CD4-positive, alpha-beta memory T cell (primary cell): ENCODE results near the gene CLASP2. TPM values are rescaled to one million over a fixed set of nuclear protein-coding genes. Genes with fewer than 3 reads are reported as not detected.

Source experiments
- CTCF ChIA-PET: fragments of 350-600 bp; sonication (Branson Sonifier 250); formaldehyde crosslinking; loops from one replicate; lab custom pipeline; 2021; ENCODE audit warnings: inconsistent platforms; ENCODE audit not compliant: partially characterized antibody; lab: Charles Lee
- POLR2A ChIA-PET: fragments of 350-600 bp; sonication (Branson Sonifier 250); formaldehyde crosslinking; loops from one replicate; lab custom pipeline; 2021; ENCODE audit not compliant: partially characterized antibody; lab: Charles Lee
- DNase-seq, 5 donors: peaks; one replicate each; pipeline versions ENCODE4 v3.0.0 to v3.0.0-alpha.2; 2020 to 2022; ENCODE audit warnings: mixed read lengths in 1 of 5
- H3K27ac ChIP-seq: one replicate; pipeline ENCODE4 v1.7.0; 2013; ENCODE audit warnings: low read depth, low read length
- H3K27me3 ChIP-seq: 2 replicates; pipeline ENCODE4 v1.7.0; 2013; ENCODE audit warnings: mild to moderate bottlenecking, low read length, moderate library complexity; ENCODE audit not compliant: insufficient read depth
- H3K36me3 ChIP-seq: 2 replicates; pipeline ENCODE4 v1.7.0; 2013; ENCODE audit warnings: mild to moderate bottlenecking, low read length, moderate library complexity; ENCODE audit not compliant: insufficient read depth
- H3K4me1 ChIP-seq: 2 replicates; pipeline ENCODE4 v1.7.0; 2013; ENCODE audit warnings: mild to moderate bottlenecking, low read length, moderate library complexity; ENCODE audit not compliant: insufficient read depth
- H3K4me3 ChIP-seq, 2 donors: one replicate each; pipeline ENCODE4 v1.7.0; 2013; ENCODE audit warnings: low read length in 2 of 2, mild to moderate bottlenecking in 1 of 2
- H3K9me3 ChIP-seq, 2 donors: one replicate each; pipeline ENCODE4 v1.7.0; 2013; ENCODE audit warnings: low read length in 2 of 2, control low read depth in 1 of 2; ENCODE audit not compliant: control insufficient read depth in 1 of 2
- H3K27ac Mint-ChIP-seq, 7 donors: one replicate each; pipeline ENCODE4 v1.8.0; 2020 to 2021; ENCODE audit warnings: mixed read lengths in 7 of 7, mild to moderate bottlenecking in 6 of 7, inconsistent platforms in 3 of 7, moderate library complexity in 3 of 7
- H3K27me3 Mint-ChIP-seq, 2 donors: one replicate each; pipeline ENCODE4 v1.8.0; 2020 to 2021; ENCODE audit warnings: mixed read lengths in 2 of 2
- H3K36me3 Mint-ChIP-seq, 2 donors: one replicate each; pipeline ENCODE4 v1.8.0; 2020 to 2021; ENCODE audit warnings: mixed read lengths in 2 of 2, inconsistent platforms in 1 of 2, mild to moderate bottlenecking in 1 of 2
- H3K4me1 Mint-ChIP-seq, 4 donors: one replicate each; pipeline ENCODE4 v1.8.0; 2020 to 2021; ENCODE audit warnings: mixed read lengths in 4 of 4, mild to moderate bottlenecking in 1 of 4
- H3K4me3 Mint-ChIP-seq, 8 donors: one replicate each; pipeline ENCODE4 v1.8.0; 2020 to 2021; ENCODE audit warnings: mixed read lengths in 8 of 8, mild to moderate bottlenecking in 7 of 8, moderate library complexity in 6 of 8, inconsistent platforms in 3 of 8
- H3K9me3 Mint-ChIP-seq, 8 donors: one replicate each; pipeline ENCODE4 v1.8.0; 2020 to 2021; ENCODE audit warnings: mixed read lengths in 8 of 8, mild to moderate bottlenecking in 5 of 8, inconsistent platforms in 3 of 8, moderate library complexity in 1 of 8
- intact Hi-C: fragments of 100-400 bp; cut with micrococcal nuclease; formaldehyde crosslinking; loops from one replicate; pipeline ENCODE4 v1.15.1; 2023
- polyA plus RNA-seq, 2 donors: library from polyadenylated mRNA; unstranded; fragments of 300-500 nt; fragmentation: Illumina TruSeq; gene quantifications; one replicate each; pipeline ENCODE4 v1.2.3, GENCODE V29; 2021
- total RNA-seq, 2 experiments: library from RNA; stranded (reverse); gene quantifications; one replicate each; pipeline ENCODE4 v1.2.3, GENCODE V29; 2021

CLASP2 gene
- total and polyA plus RNA-seq, 4 experiments from 2014 or later, result 9.0 to 63.0 (median 41.1) TPM

DNA sequence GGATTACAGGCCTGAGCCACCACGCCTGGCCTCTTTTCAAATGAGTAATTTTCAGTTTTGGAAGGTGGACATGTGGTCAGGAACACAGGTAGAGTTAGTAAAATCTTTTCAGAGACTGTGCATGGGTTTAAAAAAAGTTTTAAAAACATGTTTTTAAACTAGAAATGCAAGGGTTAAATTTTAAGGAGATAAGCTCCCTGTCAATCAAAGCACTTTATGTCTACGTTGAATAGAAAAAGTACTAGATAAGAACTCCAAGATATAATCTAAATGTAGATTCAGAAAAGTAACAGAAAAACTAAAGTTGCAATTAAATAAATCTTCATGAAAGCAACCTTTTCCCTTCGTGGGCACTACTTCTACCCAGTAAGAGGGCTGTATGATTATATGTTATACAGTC, 131.7 kb downstream of the CLASP2 start:
- Mint-ChIP-seq H3K9me3 (no peaks in the 10 kb centered on the region), H3K4me1 (no peaks in the 10 kb centered on the region), H3K36me3 (peaks cover 34 to 46% of the 10 kb centered on the region in 2 donors), H3K4me3 (no peak overlapping the region), H3K27me3 (no peaks in the 10 kb centered on the region), H3K27ac (peak overlapping the region in 1 of 7 donors; percentile 62)
- CTCF ChIA-PET, result no interaction called here
- Histone ChIP-seq H3K27ac (no peak overlapping the region), H3K36me3 (no peaks in the 10 kb centered on the region), H3K9me3 (no peaks in the 10 kb centered on the region), H3K4me1 (no peaks in the 10 kb centered on the region), H3K27me3 (no peaks in the 10 kb centered on the region), H3K4me3 (no peak overlapping the region)
- intact Hi-C loops, result no loop called here
- POLR2A ChIA-PET, result interaction anchor here (1.1 kb wide), 1 partner anchor 148 kb away, joined by 3 read pairs; no protein-coding TSS in a partner anchor
- DNase-seq, result no peak

DNA sequence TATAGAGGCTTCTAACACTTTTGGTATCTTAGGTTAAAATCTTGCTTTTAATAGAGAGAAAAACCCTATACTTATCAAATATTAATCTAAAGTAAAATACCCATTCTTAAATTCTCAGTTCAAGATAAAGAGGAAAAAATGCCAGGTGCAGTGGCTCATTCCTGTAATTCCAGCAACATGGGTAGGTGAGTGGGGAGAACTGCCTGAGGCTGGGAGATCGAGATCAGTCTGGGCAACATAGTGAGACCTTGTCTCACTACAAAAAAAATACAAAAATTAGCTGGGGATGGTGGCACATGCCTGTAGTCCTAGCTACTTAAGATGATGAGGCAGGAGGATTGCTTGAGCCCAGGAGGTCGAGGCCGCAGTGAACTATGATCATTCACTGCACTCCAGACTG, 135.8 kb downstream of the CLASP2 start:
- no peaks in the 10 kb centered on the region for H3K36me3 ChIP-seq
- no peak overlapping the region for H3K4me3 ChIP-seq
- no peak overlapping the region for H3K27ac ChIP-seq
- Mint-ChIP-seq H3K4me3 (no peak overlapping the region), H3K27ac (peak overlapping the region in 1 of 7 donors; percentile 27), H3K27me3 (no peaks in the 10 kb centered on the region), H3K9me3 (no peaks in the 10 kb centered on the region), H3K4me1 (no peaks in the 10 kb centered on the region), H3K36me3 (peaks cover 22 to 39% of the 10 kb centered on the region in 2 donors)
- no peaks in the 10 kb centered on the region for H3K27me3 ChIP-seq
- intact Hi-C loops, result no loop called here
- ChIA-PET POLR2A (no interaction called here), CTCF (no interaction called here)
- H3K9me3 ChIP-seq, result no peaks in the 10 kb centered on the region
- DNase-seq, result no peak
- no peaks in the 10 kb centered on the region for H3K4me1 ChIP-seq

DNA sequence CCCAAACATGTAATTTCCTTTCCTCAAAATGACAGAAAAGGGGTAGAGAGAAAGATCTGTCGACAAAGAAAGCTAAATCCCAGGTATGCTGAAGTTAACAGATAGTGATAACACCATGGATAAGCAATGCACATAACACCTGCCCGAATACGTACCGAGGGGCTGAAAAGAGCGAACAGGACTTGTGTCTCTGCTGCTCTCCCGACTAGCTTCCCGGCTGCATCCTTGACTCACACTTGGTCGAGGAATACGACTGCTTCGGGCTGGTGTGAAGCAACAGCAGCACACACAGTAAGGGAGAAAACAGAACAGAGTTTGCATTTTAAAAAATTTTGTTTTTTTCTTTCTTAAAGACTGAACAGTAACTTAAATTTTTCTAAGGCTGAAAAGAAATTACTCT, 136.4 kb downstream of the CLASP2 start:
- H3K27me3 ChIP-seq, result no peaks in the 10 kb centered on the region
- H3K27ac ChIP-seq, result no peak overlapping the region
- Mint-ChIP-seq H3K4me3 (no peak overlapping the region), H3K36me3 (peaks cover 21 to 40% of the 10 kb centered on the region in 2 donors), H3K27ac (no peak overlapping the region), H3K27me3 (no peaks in the 10 kb centered on the region), H3K9me3 (no peaks in the 10 kb centered on the region), H3K4me1 (no peaks in the 10 kb centered on the region)
- intact Hi-C loops, result no loop called here
- no peaks in the 10 kb centered on the region for H3K9me3 ChIP-seq
- DNase-seq, result no peak
- H3K36me3 ChIP-seq, result no peaks in the 10 kb centered on the region
- no peaks in the 10 kb centered on the region for H3K4me1 ChIP-seq
- CTCF ChIA-PET, result no interaction called here
- POLR2A ChIA-PET, result no interaction called here
- H3K4me3 ChIP-seq, result no peak overlapping the region

DNA sequence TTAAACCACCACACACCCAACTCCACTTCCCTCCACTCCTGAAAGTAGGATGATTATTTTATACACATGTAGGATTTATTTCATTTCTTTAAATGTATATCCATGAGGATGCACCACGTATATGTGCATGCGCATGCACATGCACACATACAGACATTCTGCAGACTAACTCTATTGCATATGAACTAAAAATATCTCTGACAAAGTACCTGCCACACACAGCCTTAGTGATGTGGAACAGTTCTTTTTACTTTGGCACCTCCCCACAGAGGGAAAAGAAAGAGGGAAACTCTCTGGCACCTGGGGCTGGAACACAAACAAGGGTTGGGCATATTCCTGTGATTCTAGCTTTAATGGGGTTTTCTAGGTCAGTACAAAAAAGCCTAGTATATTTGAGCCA, 138.2 kb downstream of the CLASP2 start:
- Mint-ChIP-seq H3K36me3 (peaks cover 34 to 47% of the 10 kb centered on the region in 2 donors), H3K27ac (no peak overlapping the region)
- intact Hi-C loops, result no loop called here

DNA sequence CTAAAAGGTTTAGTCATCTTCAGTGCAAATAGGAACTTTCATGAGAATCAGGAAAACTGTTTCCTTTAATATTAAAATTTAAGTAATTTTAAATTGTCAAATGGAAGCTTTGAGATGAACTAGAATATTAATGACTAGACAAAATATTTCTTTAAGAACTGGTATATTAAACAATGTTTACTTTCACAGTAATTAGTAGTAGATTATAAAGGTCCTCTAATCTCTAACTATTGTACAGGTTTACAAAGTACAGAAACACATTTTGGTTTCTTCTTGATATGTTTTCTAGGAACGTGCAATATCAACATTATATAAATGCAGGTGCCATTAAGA, 138.9 kb downstream of the CLASP2 start:
- H3K27ac Mint-ChIP-seq, result no peak overlapping the region
- no peaks in the 10 kb centered on the region for H3K27me3 Mint-ChIP-seq
- peaks cover 37 to 50% of the 10 kb centered on the region in 2 donors for H3K36me3 Mint-ChIP-seq
- H3K4me1 Mint-ChIP-seq, result no peaks in the 10 kb centered on the region
- DNase-seq, result no peak
- H3K36me3 ChIP-seq, result no peaks in the 10 kb centered on the region
- no peaks in the 10 kb centered on the region for H3K4me1 ChIP-seq
- H3K4me3 ChIP-seq, result no peak overlapping the region
- CTCF ChIA-PET, result no interaction called here
- POLR2A ChIA-PET, result no interaction called here
- H3K4me3 Mint-ChIP-seq, result no peak overlapping the region
- intact Hi-C loops, result no loop called here
- no peaks in the 10 kb centered on the region for H3K9me3 ChIP-seq
- no peaks in the 10 kb centered on the region for H3K9me3 Mint-ChIP-seq
- no peak overlapping the region for H3K27ac ChIP-seq
- no peaks in the 10 kb centered on the region for H3K27me3 ChIP-seq

More for the DNA sequence above, 138.2 kb downstream of the CLASP2 start:
- Histone ChIP-seq H3K36me3 (no peaks in the 10 kb centered on the region), H3K27ac (no peak overlapping the region), H3K27me3 (no peaks in the 10 kb centered on the region), H3K4me1 (no peaks in the 10 kb centered on the region), H3K4me3 (no peak overlapping the region), H3K9me3 (no peaks in the 10 kb centered on the region)
- no peak overlapping the region for H3K4me3 Mint-ChIP-seq
- H3K9me3 Mint-ChIP-seq, result no peaks in the 10 kb centered on the region
- no peaks in the 10 kb centered on the region for H3K4me1 Mint-ChIP-seq
- H3K27me3 Mint-ChIP-seq, result no peaks in the 10 kb centered on the region
- CTCF ChIA-PET, result no interaction called here
- no peak for DNase-seq
- POLR2A ChIA-PET, result no interaction called here

DNA sequence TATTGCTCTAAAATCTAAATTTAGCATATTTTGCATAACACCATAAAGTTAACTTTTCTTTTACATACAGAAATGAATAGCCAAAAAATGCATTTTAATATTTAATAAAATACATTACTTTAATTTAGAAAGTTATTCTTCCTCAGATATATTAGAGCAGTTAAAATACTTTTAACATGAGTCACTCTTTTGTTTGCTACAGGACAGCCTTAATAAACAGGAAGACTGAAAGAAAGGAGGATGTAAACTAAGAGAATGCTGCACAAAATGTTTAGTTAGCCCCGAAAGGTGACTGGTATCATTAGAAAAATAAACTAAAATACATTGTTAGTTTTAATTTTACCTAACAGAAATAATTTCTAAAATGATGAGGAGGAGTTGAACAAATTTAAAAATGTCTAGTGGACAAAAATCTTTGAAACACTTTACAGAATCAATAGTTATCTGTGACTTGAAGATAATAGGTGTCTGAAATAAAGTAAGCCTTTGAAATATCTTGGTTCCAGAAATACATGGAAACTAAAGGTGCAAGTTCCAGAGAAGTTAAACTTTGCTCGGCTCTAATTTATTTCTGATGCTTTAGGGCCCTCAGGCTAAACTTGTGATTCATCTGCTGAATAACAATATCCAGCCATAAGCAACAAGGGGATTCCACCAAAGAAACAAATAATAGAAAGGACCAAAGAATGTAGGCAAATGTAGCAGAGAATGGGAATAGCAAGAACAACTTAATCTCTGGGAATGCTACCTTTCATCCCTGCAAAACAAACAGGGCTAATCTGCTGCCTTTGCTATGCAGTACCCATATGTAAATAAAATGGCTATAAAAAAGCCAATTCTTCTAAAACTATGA, 139.5 kb downstream of the CLASP2 start:
- H3K4me3 Mint-ChIP-seq, result no peak overlapping the region
- Histone ChIP-seq H3K27ac (no peak overlapping the region), H3K27me3 (no peaks in the 10 kb centered on the region), H3K4me3 (no peak overlapping the region), H3K36me3 (no peaks in the 10 kb centered on the region), H3K9me3 (no peaks in the 10 kb centered on the region), H3K4me1 (no peaks in the 10 kb centered on the region)
- no peaks in the 10 kb centered on the region for H3K4me1 Mint-ChIP-seq
- H3K27me3 Mint-ChIP-seq, result no peaks in the 10 kb centered on the region
- no peaks in the 10 kb centered on the region for H3K9me3 Mint-ChIP-seq
- ChIA-PET POLR2A (no interaction called here), CTCF (no interaction called here)
- peaks cover 35 to 49% of the 10 kb centered on the region in 2 donors for H3K36me3 Mint-ChIP-seq
- intact Hi-C loops, result no loop called here
- no peak for DNase-seq
- H3K27ac Mint-ChIP-seq, result no peak overlapping the region

DNA sequence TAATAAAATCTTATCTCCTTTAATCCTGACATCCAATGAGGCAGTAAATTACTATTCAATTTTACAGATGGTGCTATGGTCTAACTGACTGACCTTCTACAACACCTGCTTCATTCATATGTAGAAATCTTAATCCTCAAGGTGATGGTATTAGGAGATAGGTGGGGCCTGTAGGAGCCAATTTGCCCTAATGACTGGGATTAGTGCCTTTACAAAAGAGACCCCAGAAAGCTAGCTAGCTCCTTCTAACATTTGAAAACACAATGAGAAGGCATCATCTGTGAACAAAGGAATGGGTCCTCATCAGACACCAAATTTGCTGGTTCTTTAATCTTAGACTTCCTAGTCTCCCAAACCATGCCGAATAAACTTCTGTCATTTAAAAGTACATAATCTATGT, 140.5 kb downstream of the CLASP2 start:
- no peak overlapping the region for H3K27ac Mint-ChIP-seq
- H3K4me3 Mint-ChIP-seq, result no peak overlapping the region
- no peak overlapping the region for H3K4me3 ChIP-seq
- H3K36me3 Mint-ChIP-seq, result peaks cover 34 to 51% of the 10 kb centered on the region in 2 donors
- no peaks in the 10 kb centered on the region for H3K36me3 ChIP-seq
- no peaks in the 10 kb centered on the region for H3K9me3 ChIP-seq
- CTCF ChIA-PET, result no interaction called here
- no peaks in the 10 kb centered on the region for H3K4me1 Mint-ChIP-seq
- no peaks in the 10 kb centered on the region for H3K4me1 ChIP-seq
- H3K9me3 Mint-ChIP-seq, result no peaks in the 10 kb centered on the region
- no peak overlapping the region for H3K27ac ChIP-seq
- H3K27me3 Mint-ChIP-seq, result no peaks in the 10 kb centered on the region
- intact Hi-C loops, result no loop called here
- DNase-seq, result no peak
- H3K27me3 ChIP-seq, result no peaks in the 10 kb centered on the region
- POLR2A ChIA-PET, result no interaction called here
